A673 (cell line): ENCODE results near the gene APC2. TPM values are rescaled to one million over a fixed set of nuclear protein-coding genes. Genes with fewer than 3 reads are reported as not detected.

Experiments
- BruUV-seq: library from RNA; stranded (reverse); fragments of 400-500 nt; replicated peaks from 2 replicates; lab custom pipeline; 2021; lab: Mats Ljungman, UMichigan
- CTCF ChIA-PET: fragments of 300-600 bp; sonication (Branson Sonifier 250); formaldehyde crosslinking; loops from one replicate; lab custom pipeline; 2022; ENCODE audit warnings: antibody characterized with exemption; lab: Charles Lee
- POLR2A ChIA-PET: fragments of 300-600 bp; sonication (Branson Sonifier 250); formaldehyde crosslinking; loops from one replicate; lab custom pipeline; 2022; ENCODE audit warnings: antibody characterized with exemption; ENCODE audit not compliant: low non-redundant PET; lab: Charles Lee
- DNase-seq: peaks from one replicate; pipeline ENCODE4 v3.0.0-alpha.2; 2015; ENCODE audit warnings: low spot score
- H3K27ac ChIP-seq: fragments of 200-600 bp; sonication (generic); 2 replicates; pipeline ENCODE4 v1.5.1; 2016; ENCODE audit warnings: mixed run types, low read depth, mild to moderate bottlenecking, mixed read lengths, antibody characterized with exemption, low read length; ENCODE audit not compliant: poor library complexity, severe bottlenecking
- H3K27me3 ChIP-seq: fragments of 200-600 bp; sonication (generic); replicated peaks from 2 replicates; pipeline ENCODE4 v1.6.1; 2017; ENCODE audit warnings: mixed run types, low read depth, mild to moderate bottlenecking, mixed read lengths, antibody characterized with exemption, low read length; ENCODE audit not compliant: insufficient read depth, poor library complexity
- H3K36me3 ChIP-seq: fragments of 200-600 bp; sonication (generic); 2 replicates; pipeline ENCODE4 v1.6.1; 2016; ENCODE audit warnings: mixed run types, mild to moderate bottlenecking, mixed read lengths, antibody characterized with exemption, low read length; ENCODE audit not compliant: insufficient read depth, poor library complexity, severe bottlenecking
- H3K4me1 ChIP-seq: fragments of 200-600 bp; sonication (generic); 2 replicates; pipeline ENCODE4 v1.6.1; 2017; ENCODE audit warnings: mixed run types, mild to moderate bottlenecking, mixed read lengths, antibody characterized with exemption, low read length; ENCODE audit not compliant: insufficient read depth, poor library complexity, severe bottlenecking
- H3K4me3 ChIP-seq: fragments of 200-600 bp; sonication (generic); 2 replicates; pipeline ENCODE4 v1.5.1; 2016; ENCODE audit warnings: low read depth, mixed run types, mild to moderate bottlenecking, mixed read lengths, low read length; ENCODE audit not compliant: poor library complexity, severe bottlenecking
- H3K9me3 ChIP-seq: fragments of 200-600 bp; sonication (generic); 2 replicates; pipeline ENCODE4 v1.6.1; 2016; ENCODE audit warnings: mixed run types, low read depth, mild to moderate bottlenecking, mixed read lengths, antibody characterized with exemption, low read length; ENCODE audit not compliant: poor library complexity, severe bottlenecking
- CTCF ChIP-seq: fragments of 300-800, 200-600 bp; sonication (generic); conservative IDR thresholded peaks from 2 replicates; pipeline ENCODE4 v1.5.1; 2017; ENCODE audit warnings: low read depth, mild to moderate bottlenecking, antibody characterized with exemption, low read length, moderate library complexity, mixed read lengths
- EZH2 ChIP-seq: fragments of 200-600 bp; sonication (generic); IDR thresholded peaks from 2 replicates; pipeline ENCODE4 v1.6.1; 2017; ENCODE audit warnings: borderline replicate concordance, low read depth, mild to moderate bottlenecking, mixed read lengths, antibody characterized with exemption, low read length; ENCODE audit not compliant: poor library complexity, severe bottlenecking
- intact Hi-C: fragments of 100-400 bp; cut with micrococcal nuclease; formaldehyde crosslinking; loops from one replicate; pipeline ENCODE4 v1.10.0; 2022; ENCODE audit not compliant: unreplicated experiment
- total RNA-seq: library from RNA; stranded (reverse); gene quantifications from 2 replicates; pipeline ENCODE4 v1.2.3, GENCODE V29; 2021

The APC2 gene
- total RNA-seq, 1 experiment from 2014 or later: 1.3 TPM

- CTCF ChIA-PET: no interaction called here
- no peak for DNase-seq
- H3K4me3 ChIP-seq: no peak overlapping the region
- TF ChIP-seq CTCF (no peak), EZH2 (no peak)
- intact Hi-C loops: no loop called here
- BruUV-seq: no TSS peak
- POLR2A ChIA-PET: no interaction called here
- H3K9me3 ChIP-seq: no peaks in the 10 kb centered on the region
- H3K4me1 ChIP-seq: peaks cover 11% of the 10 kb centered on the region
- H3K36me3 ChIP-seq: no peaks in the 10 kb centered on the region
- no peak overlapping the region for H3K27ac ChIP-seq
- no peaks in the 10 kb centered on the region for H3K27me3 ChIP-seq
Observed at GRCh38 chr19:1487576-1488281, 37.8 kb downstream of the APC2 start.

GRCh38 chr19:1488282-1488601 lies 38.3 kb downstream of the APC2 start:
- H3K36me3 ChIP-seq: no peaks in the 10 kb centered on the region
- H3K27ac ChIP-seq: no peak overlapping the region
- peaks cover 11% of the 10 kb centered on the region for H3K4me1 ChIP-seq
- no peak for DNase-seq
- ChIA-PET POLR2A (no interaction called here), CTCF (interaction anchor here (0.7 kb wide), 1 partner anchor 215 kb away, joined by 5 read pairs; no protein-coding TSS in a partner anchor)
- no peaks in the 10 kb centered on the region for H3K27me3 ChIP-seq
- TF ChIP-seq CTCF: no peak
- no peak for TF ChIP-seq EZH2
- H3K9me3 ChIP-seq: no peaks in the 10 kb centered on the region
- intact Hi-C loops: no loop called here
- no TSS peak for BruUV-seq
- H3K4me3 ChIP-seq: no peak overlapping the region

GRCh38 chr19:1489463-1490310 lies 39.8 kb downstream of the APC2 start:
- H3K4me3 ChIP-seq: peak overlapping the region; percentile 56
- BruUV-seq: no TSS peak
- no peaks in the 10 kb centered on the region for H3K9me3 ChIP-seq
- ChIA-PET POLR2A (no interaction called here), CTCF (no interaction called here)
- no peaks in the 10 kb centered on the region for H3K36me3 ChIP-seq
- H3K4me1 ChIP-seq: peaks cover 11% of the 10 kb centered on the region
- peak overlapping the region; percentile 83 for H3K27ac ChIP-seq
- H3K27me3 ChIP-seq: no peaks in the 10 kb centered on the region
- intact Hi-C loops: no loop called here
- no peak for DNase-seq
- TF ChIP-seq EZH2 (no peak), CTCF (no peak)
